Measurements from ENCODE around the gene GDF7. TPM values are rescaled to one million over a fixed set of nuclear protein-coding genes. Genes with fewer than 3 reads are reported as not detected.

Gene GDF7
- total and polyA plus RNA-seq, 2 experiments from 2014 or later: 0.24 to 0.37 TPM

- Histone ChIP-seq H3K79me2 (peaks cover 33% of the 10 kb centered on the region), H3K4me3 (no peak overlapping the region), H3K4me1 (ENCODE audit: insufficient read depth) (peaks cover 20% of the 10 kb centered on the region), H2AFZ (no peak overlapping the region), H3K27ac (no peak overlapping the region), H3K36me3 (replicated peaks; ENCODE audit: insufficient read depth, low read depth) (no peaks in the 10 kb centered on the region), H3K27me3 (no peaks in the 10 kb centered on the region), H3K9me3 (ENCODE audit: low read depth) (no peaks in the 10 kb centered on the region), H4K20me1 (ENCODE audit: insufficient read depth, poor library complexity, severe bottlenecking) (no peaks in the 10 kb centered on the region), H3K9me2 (replicated peaks; ENCODE audit: insufficient read depth) (no peaks in the 10 kb centered on the region), H3K4me2 (peak overlapping the region; percentile 98)
- WGBS (ENCODE audit: low lambda C conversion rate, missing lambda C conversion rate): 96% methylated on average over 9 of the region's 9 CpGs
- DNase-seq (ENCODE audit: low spot score): no peak
- TF ChIP-seq EZH2 (IDR thresholded peaks at IDR 0.05; ENCODE audit: borderline replicate concordance): no peak
- no peak for TF ChIP-seq CTCF (IDR thresholded peaks at IDR 0.05; ENCODE audit: poor library complexity)
- TF ChIP-seq EZH2phosphoT487 (IDR thresholded peaks at IDR 0.05; ENCODE audit: low read depth, severe bottlenecking, unreplicated experiment): no peak
These were observed 18.1 kb upstream of the GDF7 start for GRCh38 chr2:20648831-20649230.

GRCh38 chr2:20649576-20649975 is 17.4 kb upstream of the GDF7 start:
- Histone ChIP-seq H3K27me3 (no peaks in the 10 kb centered on the region), H3K79me2 (peaks cover 33% of the 10 kb centered on the region), H4K20me1 (ENCODE audit: insufficient read depth, poor library complexity, severe bottlenecking) (no peaks in the 10 kb centered on the region), H3K9me3 (ENCODE audit: low read depth) (no peaks in the 10 kb centered on the region), H3K4me1 (ENCODE audit: insufficient read depth) (peaks cover 20% of the 10 kb centered on the region), H2AFZ (no peak overlapping the region), H3K4me3 (no peak overlapping the region), H3K9me2 (replicated peaks; ENCODE audit: insufficient read depth) (no peaks in the 10 kb centered on the region), H3K27ac (no peak overlapping the region), H3K4me2 (peak overlapping the region; percentile 98), H3K36me3 (replicated peaks; ENCODE audit: insufficient read depth, low read depth) (no peaks in the 10 kb centered on the region)
- no peak for DNase-seq (ENCODE audit: low spot score)
- 92% methylated on average over 11 of the region's 11 CpGs for WGBS (ENCODE audit: low lambda C conversion rate, missing lambda C conversion rate)
- TF ChIP-seq EZH2 (IDR thresholded peaks at IDR 0.05; ENCODE audit: borderline replicate concordance): no peak
- TF ChIP-seq CTCF (IDR thresholded peaks at IDR 0.05; ENCODE audit: poor library complexity): no peak
- no peak for TF ChIP-seq EZH2phosphoT487 (IDR thresholded peaks at IDR 0.05; ENCODE audit: low read depth, severe bottlenecking, unreplicated experiment)

GRCh38 chr2:20649976-20650375 is 17.0 kb upstream of the GDF7 start:
- Histone ChIP-seq H3K36me3 (replicated peaks; ENCODE audit: insufficient read depth, low read depth) (no peaks in the 10 kb centered on the region), H3K9me3 (ENCODE audit: low read depth) (no peaks in the 10 kb centered on the region), H4K20me1 (ENCODE audit: insufficient read depth, poor library complexity, severe bottlenecking) (no peaks in the 10 kb centered on the region), H3K27me3 (no peaks in the 10 kb centered on the region), H3K4me1 (ENCODE audit: insufficient read depth) (peaks cover 20% of the 10 kb centered on the region), H3K4me3 (peak overlapping the region; percentile 94), H3K27ac (peak overlapping the region; percentile 90), H3K79me2 (peaks cover 33% of the 10 kb centered on the region), H3K9me2 (replicated peaks; ENCODE audit: insufficient read depth) (no peaks in the 10 kb centered on the region), H2AFZ (no peak overlapping the region), H3K4me2 (peak overlapping the region; percentile 98)
- no peak for DNase-seq (ENCODE audit: low spot score)
- WGBS (ENCODE audit: low lambda C conversion rate, missing lambda C conversion rate): 85% methylated on average over 7 of the region's 7 CpGs
- TF ChIP-seq EZH2 (IDR thresholded peaks at IDR 0.05; ENCODE audit: borderline replicate concordance): no peak
- TF ChIP-seq CTCF (IDR thresholded peaks at IDR 0.05; ENCODE audit: poor library complexity): no peak
- TF ChIP-seq EZH2phosphoT487 (IDR thresholded peaks at IDR 0.05; ENCODE audit: low read depth, severe bottlenecking, unreplicated experiment): no peak

All from hepatocyte (in vitro differentiated cells).